Immature natural killer cell (primary cell): ENCODE results near the gene ANO1. TPM values are rescaled to one million over a fixed set of nuclear protein-coding genes. Genes with fewer than 3 reads are reported as not detected.

ENCODE experiments used
- DNase-seq, 3 donors: peaks; one replicate each; pipeline ENCODE4 v3.0.0; 2022; ENCODE audit warnings: mixed read lengths in 1 of 3
- H3K27ac Mint-ChIP-seq, 6 donors: one replicate each; pipeline ENCODE4 v1.8.0; 2020; ENCODE audit warnings: mixed read lengths in 6 of 6, mild to moderate bottlenecking in 5 of 6, inconsistent platforms in 4 of 6, moderate library complexity in 3 of 6
- H3K27me3 Mint-ChIP-seq, 3 donors: one replicate each; pipeline ENCODE4 v1.8.0; 2020 to 2021; ENCODE audit warnings: low read depth in 3 of 3, mild to moderate bottlenecking in 3 of 3, mixed read lengths in 3 of 3, moderate library complexity in 3 of 3, inconsistent platforms in 1 of 3
- H3K36me3 Mint-ChIP-seq, 3 donors: one replicate each; pipeline ENCODE4 v1.8.0; 2020; ENCODE audit warnings: mixed read lengths in 3 of 3, inconsistent platforms in 2 of 3, mild to moderate bottlenecking in 2 of 3
- H3K4me1 Mint-ChIP-seq, 2 donors: one replicate each; pipeline ENCODE4 v1.8.0; 2020; ENCODE audit warnings: inconsistent platforms in 2 of 2, mild to moderate bottlenecking in 2 of 2, mixed read lengths in 2 of 2, moderate library complexity in 1 of 2
- H3K4me3 Mint-ChIP-seq, 5 donors: one replicate each; pipeline ENCODE4 v1.8.0; 2020; ENCODE audit warnings: mild to moderate bottlenecking in 5 of 5, mixed read lengths in 5 of 5, inconsistent platforms in 3 of 5, moderate library complexity in 3 of 5
- H3K9me3 Mint-ChIP-seq, 6 donors: one replicate each; pipeline ENCODE4 v1.8.0; 2020; ENCODE audit warnings: mild to moderate bottlenecking in 6 of 6, mixed read lengths in 6 of 6, inconsistent platforms in 4 of 6, moderate library complexity in 3 of 6
- polyA plus RNA-seq, 3 donors: library from polyadenylated mRNA; unstranded; fragments of 300-500 nt; fragmentation: Illumina TruSeq; gene quantifications; one replicate each; pipeline ENCODE4 v1.2.3, GENCODE V29; 2021

ANO1 gene
- polyA plus RNA-seq, 3 donors from 2014 or later, result not detected

DNA sequence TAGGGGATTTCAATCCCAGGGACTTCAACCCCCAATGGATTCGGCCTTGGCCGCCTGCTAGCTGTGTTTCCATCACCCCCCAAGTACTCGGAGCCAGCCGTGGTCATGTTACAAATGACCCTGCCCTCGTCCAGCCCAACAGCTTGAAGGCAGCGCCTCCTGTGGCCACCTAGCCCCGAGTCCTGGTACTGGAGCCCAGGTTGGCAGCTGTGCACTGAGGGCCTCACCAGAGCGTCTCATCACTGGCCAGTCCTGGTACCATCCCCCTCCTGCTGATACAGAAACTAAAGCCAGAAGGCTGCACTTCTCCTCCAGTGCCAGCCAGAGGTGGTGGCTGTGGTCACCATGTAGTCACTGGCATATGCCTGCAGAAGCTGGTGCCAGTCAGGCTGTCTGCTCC is 80.1 kb downstream of the ANO1 start:
- no peak overlapping the region for H3K27ac Mint-ChIP-seq
- no peak for DNase-seq
- H3K9me3 Mint-ChIP-seq, result no peaks in the 10 kb centered on the region
- no peak overlapping the region for H3K4me3 Mint-ChIP-seq
- no peaks in the 10 kb centered on the region for H3K36me3 Mint-ChIP-seq
- no peaks in the 10 kb centered on the region for H3K4me1 Mint-ChIP-seq
- H3K27me3 Mint-ChIP-seq, result peaks cover 0 to 4% (median 2%) of the 10 kb centered on the region in 3 donors

DNA sequence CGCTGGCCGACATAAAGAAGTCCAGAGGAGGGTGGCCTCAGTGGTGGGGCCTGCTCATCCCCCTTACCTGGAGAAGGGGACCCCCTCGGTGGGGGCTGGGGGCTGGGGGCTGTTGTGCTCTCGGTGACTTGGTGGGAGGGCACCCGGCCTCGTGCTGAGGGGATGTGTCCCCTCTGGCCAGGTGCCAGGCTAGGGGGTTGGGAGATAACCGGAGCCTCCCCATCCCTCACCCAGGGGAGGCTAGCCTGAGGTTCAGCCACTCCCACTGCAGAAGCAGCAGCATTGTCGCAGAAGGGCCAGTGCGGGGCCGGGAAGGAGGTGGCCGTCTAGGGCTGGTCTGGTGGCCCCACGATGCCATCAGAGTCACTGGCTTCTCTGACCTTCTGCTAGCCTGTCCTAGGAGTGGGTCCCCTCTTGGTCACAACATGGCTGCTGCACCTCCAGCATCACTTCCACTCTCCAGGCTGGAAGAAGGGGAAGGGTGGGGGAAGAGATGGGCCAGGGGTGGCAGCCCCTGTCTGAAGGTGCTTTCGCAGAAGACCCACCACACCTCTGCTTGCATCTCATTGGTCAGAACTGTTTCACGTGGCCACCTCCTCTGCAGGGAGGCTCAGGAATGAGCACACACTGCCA is 80.8 kb downstream of the ANO1 start:
- Mint-ChIP-seq H3K4me3 (no peak overlapping the region), H3K27me3 (peaks cover 0 to 4% (median 0%) of the 10 kb centered on the region in 3 donors), H3K36me3 (no peaks in the 10 kb centered on the region), H3K27ac (no peak overlapping the region), H3K9me3 (no peaks in the 10 kb centered on the region), H3K4me1 (no peaks in the 10 kb centered on the region)
- no peak for DNase-seq

GRCh38 chr11:70159627-70160570 is 81.8 kb downstream of the ANO1 start:
- Mint-ChIP-seq H3K4me3 (no peak overlapping the region), H3K27me3 (peaks cover 0 to 2% (median 0%) of the 10 kb centered on the region in 3 donors), H3K27ac (no peak overlapping the region), H3K4me1 (no peaks in the 10 kb centered on the region), H3K36me3 (no peaks in the 10 kb centered on the region), H3K9me3 (no peaks in the 10 kb centered on the region)
- no peak for DNase-seq

DNA sequence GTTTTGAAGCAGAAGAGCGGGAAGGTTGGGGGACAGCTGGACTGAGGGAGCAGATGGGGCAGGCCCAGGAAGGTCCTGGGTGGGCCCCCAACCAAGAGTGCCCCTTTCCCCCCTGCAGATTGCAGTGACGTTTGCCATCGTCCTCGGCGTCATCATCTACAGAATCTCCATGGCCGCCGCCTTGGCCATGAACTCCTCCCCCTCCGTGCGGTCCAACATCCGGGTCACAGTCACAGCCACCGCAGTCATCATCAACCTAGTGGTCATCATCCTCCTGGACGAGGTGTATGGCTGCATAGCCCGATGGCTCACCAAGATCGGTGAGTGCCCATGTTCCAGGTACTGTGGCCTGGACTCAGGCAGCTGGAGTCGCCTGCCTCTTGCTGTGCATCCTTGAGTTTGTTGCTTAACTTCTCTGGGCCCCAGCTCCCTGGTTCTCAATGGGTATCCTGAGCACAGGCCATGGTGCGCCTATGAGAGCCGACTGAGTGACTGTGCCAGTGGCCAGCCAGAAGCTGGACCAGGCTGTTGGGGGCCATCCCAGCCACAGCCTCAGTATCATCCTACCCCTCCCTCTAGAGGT is 83.0 kb downstream of the ANO1 start:
- no peaks in the 10 kb centered on the region for H3K9me3 Mint-ChIP-seq
- no peak overlapping the region for H3K4me3 Mint-ChIP-seq
- H3K27me3 Mint-ChIP-seq, result peaks cover 0 to 2% (median 1%) of the 10 kb centered on the region in 3 donors
- H3K36me3 Mint-ChIP-seq, result no peaks in the 10 kb centered on the region
- no peaks in the 10 kb centered on the region for H3K4me1 Mint-ChIP-seq
- no peak overlapping the region for H3K27ac Mint-ChIP-seq
- DNase-seq, result no peak

DNA sequence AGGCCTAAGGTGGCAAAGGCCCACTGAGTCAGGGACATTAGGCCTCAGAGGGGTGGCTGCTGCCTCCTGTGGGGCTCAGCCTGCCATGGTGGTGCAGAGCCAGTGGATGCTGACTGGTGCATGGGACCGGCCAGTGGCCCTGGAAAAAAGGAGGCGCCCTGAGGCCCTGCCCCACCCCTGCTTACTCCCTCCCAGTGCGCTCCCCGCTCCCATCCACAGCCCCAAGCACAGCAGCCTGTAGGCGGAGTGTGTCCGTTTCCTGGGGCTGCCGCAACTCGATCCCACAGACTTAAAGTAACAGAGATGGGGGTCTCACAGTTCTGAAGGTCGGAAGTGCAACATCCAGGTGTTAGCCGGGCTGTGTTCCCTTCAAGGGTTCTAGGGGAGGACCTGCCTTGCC is 86.6 kb downstream of the ANO1 start:
- Mint-ChIP-seq H3K36me3 (no peaks in the 10 kb centered on the region), H3K27me3 (peaks cover 0 to 2% (median 1%) of the 10 kb centered on the region in 3 donors), H3K27ac (no peak overlapping the region), H3K4me1 (no peaks in the 10 kb centered on the region), H3K4me3 (no peak overlapping the region), H3K9me3 (no peaks in the 10 kb centered on the region)
- no peak for DNase-seq

DNA sequence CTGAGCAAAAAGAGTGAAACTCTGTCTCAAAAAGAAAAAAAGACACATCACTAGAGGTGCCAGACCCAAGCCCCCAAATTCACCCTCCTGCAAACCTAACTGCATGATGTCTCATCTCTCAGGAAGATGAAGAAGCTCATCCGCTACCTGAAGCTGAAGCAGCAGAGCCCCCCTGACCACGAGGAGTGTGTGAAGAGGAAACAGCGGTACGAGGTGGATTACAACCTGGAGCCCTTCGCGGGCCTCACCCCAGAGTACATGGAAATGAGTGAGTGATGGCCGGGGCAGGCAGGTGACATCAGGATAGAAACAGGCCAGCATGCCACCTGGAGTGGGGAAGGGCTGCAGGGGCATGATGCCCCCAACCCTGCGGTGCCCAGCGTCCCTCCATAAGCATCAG is 89.0 kb downstream of the ANO1 start:
- H3K27ac Mint-ChIP-seq, result no peak overlapping the region
- H3K36me3 Mint-ChIP-seq, result no peaks in the 10 kb centered on the region
- no peak for DNase-seq
- H3K4me1 Mint-ChIP-seq, result no peaks in the 10 kb centered on the region
- H3K4me3 Mint-ChIP-seq, result no peak overlapping the region
- H3K27me3 Mint-ChIP-seq, result peaks cover 0 to 7% (median 1%) of the 10 kb centered on the region in 3 donors
- H3K9me3 Mint-ChIP-seq, result no peaks in the 10 kb centered on the region

- Mint-ChIP-seq H3K36me3 (no peaks in the 10 kb centered on the region), H3K4me1 (no peaks in the 10 kb centered on the region), H3K27ac (no peak overlapping the region), H3K9me3 (no peaks in the 10 kb centered on the region), H3K27me3 (peaks cover 0 to 7% (median 1%) of the 10 kb centered on the region in 3 donors), H3K4me3 (no peak overlapping the region)
- DNase-seq, result no peak
Observed at GRCh38 chr11:70167723-70168404, 89.7 kb downstream of the ANO1 start.

- no peaks in the 10 kb centered on the region for H3K9me3 Mint-ChIP-seq
- H3K4me1 Mint-ChIP-seq, result no peaks in the 10 kb centered on the region
- H3K36me3 Mint-ChIP-seq, result no peaks in the 10 kb centered on the region
- DNase-seq, result no peak
- peaks cover 0 to 7% (median 1%) of the 10 kb centered on the region in 3 donors for H3K27me3 Mint-ChIP-seq
- no peak overlapping the region for H3K4me3 Mint-ChIP-seq
- no peak overlapping the region for H3K27ac Mint-ChIP-seq
Observed at GRCh38 chr11:70168405-70168754, 90.3 kb downstream of the ANO1 start.

GRCh38 chr11:70169127-70169526 is 91.0 kb downstream of the ANO1 start:
- no peak overlapping the region for H3K27ac Mint-ChIP-seq
- H3K9me3 Mint-ChIP-seq, result no peaks in the 10 kb centered on the region
- H3K4me3 Mint-ChIP-seq, result no peak overlapping the region
- H3K4me1 Mint-ChIP-seq, result no peaks in the 10 kb centered on the region
- H3K36me3 Mint-ChIP-seq, result no peaks in the 10 kb centered on the region
- peaks cover 0 to 7% (median 1%) of the 10 kb centered on the region in 3 donors for H3K27me3 Mint-ChIP-seq
- DNase-seq, result no peak

GRCh38 chr11:70169632-70170031 is 91.5 kb downstream of the ANO1 start:
- H3K27ac Mint-ChIP-seq, result no peak overlapping the region
- H3K36me3 Mint-ChIP-seq, result no peaks in the 10 kb centered on the region
- H3K4me3 Mint-ChIP-seq, result no peak overlapping the region
- no peaks in the 10 kb centered on the region for H3K9me3 Mint-ChIP-seq
- DNase-seq, result no peak
- H3K4me1 Mint-ChIP-seq, result no peaks in the 10 kb centered on the region
- peaks cover 0 to 7% (median 1%) of the 10 kb centered on the region in 3 donors for H3K27me3 Mint-ChIP-seq

DNA sequence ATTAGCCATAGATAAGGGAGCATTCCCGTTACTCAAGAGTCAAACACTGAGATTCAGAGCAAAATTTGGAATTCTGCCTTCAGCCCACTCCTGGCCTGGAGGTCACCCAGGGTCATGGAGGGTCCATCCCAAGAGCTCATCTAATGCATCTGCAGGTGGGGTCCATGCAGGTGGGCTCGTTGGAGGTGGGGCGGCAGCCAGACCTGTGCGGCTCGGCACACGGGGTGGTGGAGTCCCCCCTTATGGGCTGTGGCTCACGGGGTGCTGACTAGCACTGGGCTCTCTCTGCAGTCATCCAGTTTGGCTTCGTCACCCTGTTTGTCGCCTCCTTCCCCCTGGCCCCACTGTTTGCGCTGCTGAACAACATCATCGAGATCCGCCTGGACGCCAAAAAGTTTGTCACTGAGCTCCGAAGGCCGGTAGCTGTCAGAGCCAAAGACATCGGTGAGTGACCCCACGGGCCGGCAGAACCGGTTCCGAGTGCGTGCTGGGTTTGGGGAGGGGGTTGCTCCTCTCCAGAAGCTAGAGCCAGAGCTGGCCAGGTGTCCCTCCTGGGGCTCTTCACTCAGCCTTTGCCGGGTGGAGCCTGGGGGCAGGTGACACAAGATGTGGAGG is 92.6 kb downstream of the ANO1 start:
- peaks cover 0 to 7% (median 0%) of the 10 kb centered on the region in 3 donors for H3K27me3 Mint-ChIP-seq
- no peaks in the 10 kb centered on the region for H3K36me3 Mint-ChIP-seq
- no peak for DNase-seq
- H3K4me3 Mint-ChIP-seq, result no peak overlapping the region
- H3K4me1 Mint-ChIP-seq, result no peaks in the 10 kb centered on the region
- H3K9me3 Mint-ChIP-seq, result no peaks in the 10 kb centered on the region
- no peak overlapping the region for H3K27ac Mint-ChIP-seq

DNA sequence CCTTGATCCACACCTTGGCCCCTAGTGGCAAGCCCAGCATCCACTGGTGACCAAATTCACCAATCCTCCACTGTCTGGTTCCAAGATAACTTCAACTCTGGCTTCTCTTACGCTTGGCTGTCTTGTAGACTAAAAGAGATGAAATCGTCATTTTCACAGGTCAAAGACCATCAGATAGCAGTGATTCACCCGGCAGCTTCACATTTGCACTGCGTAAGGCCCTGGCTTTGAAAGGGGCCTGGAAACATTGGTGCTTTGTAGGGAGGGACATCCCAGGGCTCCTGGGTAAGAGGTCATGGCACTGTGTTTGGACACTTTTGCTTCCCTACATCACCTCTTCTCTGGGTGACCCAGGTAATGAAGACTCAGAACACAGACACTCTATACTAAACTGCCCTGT is 94.9 kb downstream of the ANO1 start:
- no peaks in the 10 kb centered on the region for H3K36me3 Mint-ChIP-seq
- H3K4me1 Mint-ChIP-seq, result no peaks in the 10 kb centered on the region
- H3K27me3 Mint-ChIP-seq, result peaks cover 0 to 5% (median 2%) of the 10 kb centered on the region in 3 donors
- H3K9me3 Mint-ChIP-seq, result no peaks in the 10 kb centered on the region
- DNase-seq, result no peak
- no peak overlapping the region for H3K27ac Mint-ChIP-seq
- no peak overlapping the region for H3K4me3 Mint-ChIP-seq

GRCh38 chr11:70174547-70175235 is 96.6 kb downstream of the ANO1 start:
- no peak overlapping the region for H3K27ac Mint-ChIP-seq

More at GRCh38 chr11:70174547-70175235, 96.6 kb downstream of the ANO1 start:
- Mint-ChIP-seq H3K27me3 (peaks cover 0 to 5% (median 2%) of the 10 kb centered on the region in 3 donors), H3K4me1 (no peaks in the 10 kb centered on the region), H3K36me3 (no peaks in the 10 kb centered on the region), H3K4me3 (no peak overlapping the region), H3K9me3 (no peaks in the 10 kb centered on the region)
- no peak for DNase-seq
